OCI-LY1 (cell line): ENCODE results near the gene CGB2.

Experiments
- CTCF ChIP-seq: fragments of 200-600 bp; sonication (generic), shearing (Covaris generic); IDR thresholded peaks from 2 replicates; pipeline ENCODE4 v1.5.1; 2017; ENCODE audit warnings: mild to moderate bottlenecking, antibody characterized with exemption, low read length, moderate library complexity, mixed read lengths
- EZH2 ChIP-seq: fragments of 200-600 bp; sonication (generic), shearing (Covaris generic); IDR thresholded peaks from 2 replicates; pipeline ENCODE4 v1.8.0; 2017; ENCODE audit warnings: borderline replicate concordance, mixed run types, mild to moderate bottlenecking, antibody characterized with exemption, low read length, moderate library complexity, mixed read lengths

GRCh38 chr19:49020342-49020741, 11.3 kb upstream of the CGB2 start:
- TF ChIP-seq CTCF (no peak), EZH2 (no peak)
